Measurements from ENCODE around the gene CDH2. TPM values are rescaled to one million over a fixed set of nuclear protein-coding genes. Genes with fewer than 3 reads are reported as not detected.

Gene CDH2
- total RNA-seq, 1 experiment from 2014 or later = 106 TPM

DNA sequence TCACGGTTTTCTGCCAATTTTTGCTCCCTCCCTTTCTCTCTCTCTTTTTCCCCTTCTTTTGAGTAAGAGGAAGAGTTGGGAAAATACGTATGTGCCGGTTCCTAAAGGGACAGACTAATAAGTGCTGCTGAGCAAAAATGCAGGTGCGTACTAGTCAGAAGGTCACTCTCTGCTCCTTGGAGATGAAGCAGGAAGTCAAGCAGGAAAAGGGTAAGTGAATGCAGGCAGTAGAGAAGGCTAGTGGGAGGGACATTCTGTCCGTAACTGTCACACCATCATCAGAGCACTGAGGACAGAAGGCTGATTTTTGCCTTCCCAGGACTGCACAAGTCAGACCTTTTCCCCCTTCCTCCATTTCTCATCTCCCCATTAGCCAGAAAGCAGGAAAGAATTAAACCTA is 105.7 kb downstream of the CDH2 start:
- Histone ChIP-seq H3K4me3 (ENCODE audit: insufficient read depth, low read depth, low read length) (no peak overlapping the region), H3K27me3 (ENCODE audit: control insufficient read depth, insufficient read depth, low read length) (no peaks in the 10 kb centered on the region), H3K36me3 (replicated peaks; ENCODE audit: control insufficient read depth, insufficient read depth, low read length) (no peaks in the 10 kb centered on the region)
- no peak for DNase-seq

DNA sequence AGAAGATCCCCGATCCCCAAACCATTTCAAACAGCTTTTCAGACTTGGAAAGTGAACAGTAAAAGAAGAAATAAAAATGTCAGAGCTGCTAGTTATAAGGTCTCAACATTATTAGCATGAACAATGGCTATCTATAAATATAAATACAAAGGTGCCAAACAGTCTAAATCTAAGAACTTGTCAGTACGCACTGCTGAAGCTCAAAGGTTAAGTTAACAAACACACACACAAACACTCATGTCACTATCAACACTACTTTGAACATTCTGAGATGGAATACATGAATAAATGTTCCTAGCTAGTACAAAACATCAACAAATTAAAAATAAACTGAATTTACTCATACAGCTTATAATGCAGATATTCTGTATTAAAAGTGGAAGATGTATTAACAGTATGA is 108.7 kb downstream of the CDH2 start:
- H3K36me3 ChIP-seq (replicated peaks; ENCODE audit: control insufficient read depth, insufficient read depth, low read length) = no peaks in the 10 kb centered on the region
- no peak overlapping the region for H3K4me3 ChIP-seq (ENCODE audit: insufficient read depth, low read depth, low read length)
- no peak for DNase-seq
- H3K27me3 ChIP-seq (ENCODE audit: control insufficient read depth, insufficient read depth, low read length) = no peaks in the 10 kb centered on the region

DNA sequence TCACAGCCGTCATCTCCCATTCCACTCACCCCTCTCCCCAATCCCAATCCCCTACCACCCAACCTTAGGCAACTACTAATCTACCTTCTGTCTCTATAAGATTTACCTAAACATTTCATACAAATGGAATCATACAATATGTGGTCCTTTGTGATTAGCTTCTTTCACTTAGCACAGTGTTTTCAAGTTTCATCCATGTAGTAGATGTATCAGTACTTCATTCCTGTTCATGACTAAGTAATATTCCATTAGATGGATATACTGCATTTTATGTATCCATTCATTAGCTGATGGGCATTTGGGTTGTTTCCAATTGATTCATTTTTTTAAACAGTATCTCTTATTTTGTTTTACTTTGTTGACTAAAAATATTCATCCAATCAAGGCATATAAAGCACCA is 109.6 kb downstream of the CDH2 start:
- no peak for DNase-seq
- H3K4me3 ChIP-seq (ENCODE audit: insufficient read depth, low read depth, low read length) = no peak overlapping the region
- no peaks in the 10 kb centered on the region for H3K36me3 ChIP-seq (replicated peaks; ENCODE audit: control insufficient read depth, insufficient read depth, low read length)
- no peaks in the 10 kb centered on the region for H3K27me3 ChIP-seq (ENCODE audit: control insufficient read depth, insufficient read depth, low read length)

DNA sequence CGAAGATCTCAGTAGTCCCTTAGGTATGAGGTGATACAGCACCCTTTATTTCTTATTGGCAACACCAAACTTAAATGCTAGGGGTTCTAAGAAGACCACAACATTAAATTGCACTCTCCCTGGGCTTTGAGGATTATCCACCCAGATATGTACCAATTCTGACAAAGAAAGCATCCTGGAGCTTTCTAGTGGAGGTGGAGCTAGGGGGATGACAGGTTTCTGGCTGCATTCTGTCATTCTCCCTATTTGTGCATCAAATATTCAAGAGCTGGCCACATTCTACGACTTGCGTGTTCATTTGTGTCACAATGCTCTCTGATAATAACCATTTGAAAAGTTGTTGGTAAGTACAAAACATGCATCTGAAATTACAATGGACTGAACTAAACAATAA is 111.1 kb downstream of the CDH2 start:
- no peaks in the 10 kb centered on the region for H3K36me3 ChIP-seq (replicated peaks; ENCODE audit: control insufficient read depth, insufficient read depth, low read length)
- H3K27me3 ChIP-seq (ENCODE audit: control insufficient read depth, insufficient read depth, low read length) = no peaks in the 10 kb centered on the region
- H3K4me3 ChIP-seq (ENCODE audit: insufficient read depth, low read depth, low read length) = no peak overlapping the region
- no peak for DNase-seq

DNA sequence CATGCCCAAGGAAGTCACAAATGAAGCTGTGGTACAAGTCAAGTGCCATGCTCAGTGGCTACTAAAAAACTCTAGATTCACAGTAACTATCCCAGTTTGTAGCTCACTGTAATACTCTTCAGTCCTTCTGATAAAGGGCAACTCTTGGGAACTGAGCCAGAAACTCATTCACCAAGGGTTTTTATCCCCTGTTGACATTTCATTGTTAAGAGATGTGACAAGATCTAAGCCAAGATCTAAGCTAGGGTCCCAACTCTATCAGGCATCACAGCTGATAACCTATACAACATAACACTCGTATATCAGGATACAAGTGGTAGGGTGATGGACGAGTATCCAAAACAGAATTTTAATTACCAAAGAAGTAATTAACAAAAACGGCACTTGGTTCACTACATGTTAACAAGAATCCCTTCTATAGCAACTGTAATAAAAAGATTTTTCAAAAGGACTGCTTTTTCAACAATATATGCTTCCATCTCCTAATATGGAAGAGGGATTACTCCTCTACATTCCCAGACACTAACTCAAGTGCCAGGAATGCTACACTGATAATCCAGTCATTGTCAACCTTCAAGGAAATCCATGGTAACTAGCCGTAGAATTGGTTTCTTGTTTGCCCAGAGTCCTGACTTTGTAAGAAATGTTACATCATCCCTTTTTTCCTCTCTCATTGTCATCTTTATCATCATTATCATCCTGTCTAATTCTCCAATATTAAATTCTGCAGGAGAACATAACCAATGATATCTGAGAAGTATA is 111.7 kb downstream of the CDH2 start:
- no peaks in the 10 kb centered on the region for H3K36me3 ChIP-seq (replicated peaks; ENCODE audit: control insufficient read depth, insufficient read depth, low read length)
- DNase-seq = no peak

DNA sequence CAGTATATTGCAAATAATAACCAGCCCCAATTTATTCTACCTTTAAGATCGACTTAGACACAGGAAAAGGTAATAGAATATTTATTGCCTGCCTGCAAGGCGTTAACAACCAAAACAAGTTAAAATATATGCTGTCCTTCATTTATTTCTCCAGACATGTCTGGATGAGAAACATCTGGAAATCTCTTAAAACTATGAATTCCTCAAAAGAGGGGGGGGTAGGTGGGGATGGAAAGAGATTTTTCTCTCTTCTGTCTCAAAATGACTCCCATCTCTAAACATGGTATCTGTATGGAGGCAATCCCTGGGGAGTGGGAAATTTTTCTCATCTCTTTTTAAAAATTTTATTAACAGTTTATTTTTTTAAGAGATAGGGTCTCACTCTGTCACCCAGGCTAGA is 113.0 kb downstream of the CDH2 start:
- DNase-seq = no peak

More for the DNA sequence above, 111.7 kb downstream of the CDH2 start:
- Histone ChIP-seq H3K4me3 (ENCODE audit: insufficient read depth, low read depth, low read length) (no peak overlapping the region), H3K27me3 (ENCODE audit: control insufficient read depth, insufficient read depth, low read length) (no peaks in the 10 kb centered on the region)

DNA sequence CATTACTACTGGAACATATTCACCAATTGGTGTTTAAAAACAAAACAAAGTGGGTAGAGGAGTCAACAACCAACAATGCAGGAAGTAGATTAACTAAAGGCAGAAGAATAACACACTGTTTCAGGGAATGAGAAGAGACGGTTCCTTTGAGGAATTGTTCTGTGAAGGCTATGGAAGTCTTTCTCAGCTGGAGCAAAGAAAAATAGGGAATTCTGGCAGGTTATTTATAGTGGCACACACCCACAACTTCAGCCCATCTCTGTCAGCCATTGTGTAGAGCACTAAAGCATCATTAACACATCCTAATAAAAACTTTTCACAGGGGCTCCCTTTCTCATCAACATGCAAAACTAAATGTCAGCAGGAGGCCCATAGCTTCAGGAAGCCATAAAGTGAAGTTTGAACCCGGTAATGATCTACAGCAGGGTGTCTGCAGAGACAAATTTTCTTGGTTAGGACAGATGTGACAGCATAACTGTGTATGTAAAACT is 113.6 kb downstream of the CDH2 start:
- no peak for DNase-seq
- Histone ChIP-seq H3K27me3 (ENCODE audit: control insufficient read depth, insufficient read depth, low read length) (no peaks in the 10 kb centered on the region), H3K36me3 (replicated peaks; ENCODE audit: control insufficient read depth, insufficient read depth, low read length) (no peaks in the 10 kb centered on the region), H3K4me3 (ENCODE audit: insufficient read depth, low read depth, low read length) (no peak overlapping the region)

More for the DNA sequence above, 113.0 kb downstream of the CDH2 start:
- Histone ChIP-seq H3K36me3 (replicated peaks; ENCODE audit: control insufficient read depth, insufficient read depth, low read length) (no peaks in the 10 kb centered on the region), H3K4me3 (ENCODE audit: insufficient read depth, low read depth, low read length) (no peak overlapping the region), H3K27me3 (ENCODE audit: control insufficient read depth, insufficient read depth, low read length) (no peaks in the 10 kb centered on the region)

DNA sequence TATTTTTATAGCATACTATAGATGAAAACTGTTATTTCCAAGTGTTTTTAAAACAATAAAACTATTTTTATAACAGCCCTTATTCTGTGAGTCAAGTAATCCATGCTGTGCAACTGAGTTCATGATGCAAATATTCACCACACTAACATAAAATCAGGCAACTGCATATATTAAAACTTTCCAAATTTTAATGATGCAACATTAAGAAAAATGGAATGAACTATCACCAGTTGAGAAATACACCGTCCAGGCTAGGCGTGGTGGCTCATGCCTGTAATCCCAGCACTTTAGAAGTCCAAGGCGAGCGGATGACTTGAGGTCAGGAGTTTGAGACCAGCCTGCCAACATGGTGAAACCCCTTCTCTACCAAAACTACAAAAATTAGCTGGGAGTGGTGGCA is 114.5 kb downstream of the CDH2 start:
- Histone ChIP-seq H3K27me3 (ENCODE audit: control insufficient read depth, insufficient read depth, low read length) (no peaks in the 10 kb centered on the region), H3K4me3 (ENCODE audit: insufficient read depth, low read depth, low read length) (no peak overlapping the region), H3K36me3 (replicated peaks; ENCODE audit: control insufficient read depth, insufficient read depth, low read length) (no peaks in the 10 kb centered on the region)
- no peak for DNase-seq

DNA sequence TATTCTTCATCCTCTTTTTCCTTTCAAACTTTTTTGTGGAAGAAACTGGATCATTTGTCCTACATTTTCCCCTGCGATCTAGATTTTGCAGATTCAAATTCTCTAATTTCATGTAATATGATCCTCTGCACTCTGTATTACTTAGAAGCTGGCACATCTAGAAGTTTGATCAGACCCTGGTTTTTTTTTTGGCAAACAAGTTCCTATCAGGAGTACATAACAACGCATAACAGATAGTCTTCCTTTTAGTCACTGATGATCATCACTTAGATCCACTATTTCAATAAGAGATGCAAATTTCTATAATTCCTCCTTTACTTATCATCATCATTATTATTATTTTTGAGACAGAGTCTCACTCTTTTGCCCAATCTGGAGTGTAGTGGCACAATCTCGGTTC is 117.1 kb downstream of the CDH2 start:
- DNase-seq = no peak
- Histone ChIP-seq H3K27me3 (ENCODE audit: control insufficient read depth, insufficient read depth, low read length) (no peaks in the 10 kb centered on the region), H3K4me3 (ENCODE audit: insufficient read depth, low read depth, low read length) (no peak overlapping the region), H3K36me3 (replicated peaks; ENCODE audit: control insufficient read depth, insufficient read depth, low read length) (no peaks in the 10 kb centered on the region)

DNA sequence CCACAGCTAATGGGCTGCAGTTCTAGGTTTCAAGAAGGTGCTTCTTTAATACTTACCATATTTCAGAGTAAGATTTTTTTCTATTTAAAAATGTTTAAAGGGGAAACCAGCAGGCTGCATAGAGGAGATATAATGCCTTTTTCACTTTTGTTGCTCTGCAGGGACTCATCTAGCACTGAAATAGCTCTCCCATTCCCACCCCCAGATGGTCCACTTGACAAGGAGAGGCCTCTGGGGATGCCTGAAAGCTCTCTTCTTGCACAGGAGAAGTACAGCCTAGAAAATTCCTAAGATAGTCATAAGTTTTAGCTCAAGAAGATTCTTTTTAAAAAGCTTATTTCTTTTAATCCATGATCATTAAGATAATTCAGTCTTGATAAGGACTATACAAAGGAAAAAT is 126.4 kb downstream of the CDH2 start:
- Histone ChIP-seq H3K4me3 (ENCODE audit: insufficient read depth, low read depth, low read length) (no peak overlapping the region), H3K27me3 (ENCODE audit: control insufficient read depth, insufficient read depth, low read length) (no peaks in the 10 kb centered on the region), H3K36me3 (replicated peaks; ENCODE audit: control insufficient read depth, insufficient read depth, low read length) (no peaks in the 10 kb centered on the region)
- no peak for DNase-seq

DNA sequence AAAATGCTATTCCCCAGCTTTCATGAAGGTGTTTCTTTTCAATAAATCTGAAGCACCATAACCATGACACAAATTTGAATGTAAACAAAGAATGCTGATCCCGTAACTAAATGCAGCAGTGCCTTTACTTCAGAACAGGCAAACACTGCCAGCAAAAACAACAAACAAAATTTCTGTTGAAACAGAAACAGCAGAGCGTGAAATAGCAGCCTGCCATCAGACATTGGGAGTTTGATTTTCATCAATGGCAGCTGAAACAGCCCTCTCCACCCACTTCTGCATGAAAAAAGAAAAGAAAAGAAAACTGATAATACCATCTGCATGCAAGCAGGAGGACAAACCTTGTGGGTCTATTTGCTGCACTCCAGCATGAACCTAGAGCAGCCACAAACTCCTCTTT is 128.3 kb downstream of the CDH2 start:
- H3K36me3 ChIP-seq (replicated peaks; ENCODE audit: control insufficient read depth, insufficient read depth, low read length) = no peaks in the 10 kb centered on the region
- DNase-seq = no peak
- H3K27me3 ChIP-seq (ENCODE audit: control insufficient read depth, insufficient read depth, low read length) = no peaks in the 10 kb centered on the region

DNA sequence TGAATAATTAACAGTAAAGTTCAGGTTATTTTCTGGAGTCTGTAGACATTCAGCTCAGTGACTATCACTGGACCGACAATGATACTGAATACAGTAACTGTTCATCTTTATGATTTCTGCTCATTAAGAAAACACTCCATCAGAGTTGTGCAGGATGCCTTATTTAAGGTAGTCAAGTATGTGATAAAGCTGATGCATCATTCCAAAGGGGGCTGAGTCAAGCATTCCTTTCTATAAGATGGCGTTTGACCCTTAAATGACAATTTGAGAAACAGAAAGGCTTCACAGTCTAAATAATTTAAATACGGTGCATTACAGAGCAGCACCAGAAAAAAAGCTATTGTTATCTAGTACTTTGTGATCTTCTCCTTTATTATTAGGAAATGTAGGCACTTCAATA is 131.1 kb downstream of the CDH2 start:
- no peak for DNase-seq
- Histone ChIP-seq H3K27me3 (ENCODE audit: control insufficient read depth, insufficient read depth, low read length) (no peaks in the 10 kb centered on the region), H3K4me3 (ENCODE audit: insufficient read depth, low read depth, low read length) (no peak overlapping the region), H3K36me3 (replicated peaks; ENCODE audit: control insufficient read depth, insufficient read depth, low read length) (no peaks in the 10 kb centered on the region)

More for the DNA sequence above, 128.3 kb downstream of the CDH2 start:
- H3K4me3 ChIP-seq (ENCODE audit: insufficient read depth, low read depth, low read length) = no peak overlapping the region

DNA sequence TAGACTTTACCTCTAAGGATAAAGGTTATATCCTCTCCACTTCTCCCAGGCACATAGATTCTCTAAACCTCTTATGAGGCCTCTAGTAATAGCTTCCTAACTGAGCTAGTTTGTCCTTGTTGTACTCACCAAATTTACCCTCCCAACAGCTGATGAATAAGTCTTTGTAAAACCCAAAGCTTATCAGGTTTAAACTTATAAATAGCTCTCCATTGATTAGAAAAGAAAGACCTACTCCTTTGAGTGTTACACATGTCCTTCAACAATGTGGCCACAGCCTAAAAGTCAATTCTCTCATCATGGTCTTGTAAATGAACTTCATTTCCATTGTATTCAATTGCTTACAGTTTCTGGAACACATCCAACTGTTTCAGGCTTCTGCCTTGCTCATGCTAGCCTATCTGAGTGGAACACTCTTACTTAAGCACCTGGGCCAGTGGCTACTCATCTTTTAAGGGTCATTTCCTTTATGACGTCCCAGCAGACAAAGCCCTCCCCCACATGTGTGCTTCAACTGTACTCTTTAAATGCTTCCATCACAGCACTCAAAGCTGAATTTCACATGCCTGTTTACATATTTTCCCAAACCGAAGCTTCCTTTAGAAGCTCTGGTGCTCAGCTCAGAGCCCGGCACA is 131.6 kb downstream of the CDH2 start:
- Histone ChIP-seq H3K36me3 (replicated peaks; ENCODE audit: control insufficient read depth, insufficient read depth, low read length) (no peaks in the 10 kb centered on the region), H3K4me3 (ENCODE audit: insufficient read depth, low read depth, low read length) (no peak overlapping the region), H3K27me3 (ENCODE audit: control insufficient read depth, insufficient read depth, low read length) (no peaks in the 10 kb centered on the region)
- DNase-seq = no peak

DNA sequence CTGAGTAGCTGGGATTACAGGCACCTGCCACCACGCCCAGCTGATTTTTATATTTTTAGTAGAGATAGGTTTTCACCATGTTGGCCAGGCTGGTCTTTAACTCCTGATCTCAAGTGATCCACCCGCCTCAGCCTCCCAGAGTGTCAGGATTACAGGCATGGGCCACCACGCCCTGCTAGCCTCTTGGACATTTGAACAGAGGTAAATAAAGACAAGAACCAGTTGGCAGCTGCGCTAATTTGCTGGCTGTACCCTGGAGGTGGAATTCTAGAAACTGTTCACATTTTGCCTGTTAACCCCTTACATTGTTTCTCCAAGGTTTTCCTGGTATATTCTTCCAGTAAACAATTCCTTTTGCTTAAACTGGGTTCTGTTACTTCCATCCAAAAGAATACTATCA is 132.9 kb downstream of the CDH2 start:
- no peaks in the 10 kb centered on the region for H3K27me3 ChIP-seq (ENCODE audit: control insufficient read depth, insufficient read depth, low read length)
- DNase-seq = no peak
- H3K4me3 ChIP-seq (ENCODE audit: insufficient read depth, low read depth, low read length) = no peak overlapping the region
- no peaks in the 10 kb centered on the region for H3K36me3 ChIP-seq (replicated peaks; ENCODE audit: control insufficient read depth, insufficient read depth, low read length)

DNA sequence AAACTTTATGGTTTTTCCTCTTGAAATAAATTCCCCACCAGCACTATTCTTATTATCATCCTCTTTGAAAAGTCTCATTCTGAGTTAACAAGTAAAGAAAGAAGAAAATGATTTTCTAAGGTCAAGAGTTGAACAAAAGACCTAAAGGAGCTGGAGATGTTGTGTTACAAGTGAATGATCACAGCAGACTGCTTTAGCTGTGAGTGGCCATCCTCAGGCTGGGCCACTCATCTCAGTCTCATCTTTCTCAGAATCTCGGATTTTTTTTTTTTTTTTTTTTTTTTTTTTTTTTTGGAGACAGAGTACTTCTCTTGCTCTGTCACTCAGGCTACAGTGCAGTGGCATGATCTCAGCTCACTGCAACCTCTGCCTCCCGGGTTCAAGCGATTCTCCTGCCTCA is 133.3 kb downstream of the CDH2 start:
- no peak for DNase-seq
- H3K4me3 ChIP-seq (ENCODE audit: insufficient read depth, low read depth, low read length) = no peak overlapping the region
- H3K36me3 ChIP-seq (replicated peaks; ENCODE audit: control insufficient read depth, insufficient read depth, low read length) = no peaks in the 10 kb centered on the region
- no peaks in the 10 kb centered on the region for H3K27me3 ChIP-seq (ENCODE audit: control insufficient read depth, insufficient read depth, low read length)

All from H7 (cell line).